ENCODE measurements around the gene RPTOR. TPM values are rescaled to one million over a fixed set of nuclear protein-coding genes. Genes with fewer than 3 reads are reported as not detected.

RPTOR gene
- total RNA-seq (ENCODE audit: low replicate concordance) = 30.0 and 36.2 TPM in 2 replicates

- H3K4me3 ChIP-seq (ENCODE audit: low read depth, low read length) = peak within 1 kb of the TSS; percentile 96
- TF ChIP-seq, protein P1, sequence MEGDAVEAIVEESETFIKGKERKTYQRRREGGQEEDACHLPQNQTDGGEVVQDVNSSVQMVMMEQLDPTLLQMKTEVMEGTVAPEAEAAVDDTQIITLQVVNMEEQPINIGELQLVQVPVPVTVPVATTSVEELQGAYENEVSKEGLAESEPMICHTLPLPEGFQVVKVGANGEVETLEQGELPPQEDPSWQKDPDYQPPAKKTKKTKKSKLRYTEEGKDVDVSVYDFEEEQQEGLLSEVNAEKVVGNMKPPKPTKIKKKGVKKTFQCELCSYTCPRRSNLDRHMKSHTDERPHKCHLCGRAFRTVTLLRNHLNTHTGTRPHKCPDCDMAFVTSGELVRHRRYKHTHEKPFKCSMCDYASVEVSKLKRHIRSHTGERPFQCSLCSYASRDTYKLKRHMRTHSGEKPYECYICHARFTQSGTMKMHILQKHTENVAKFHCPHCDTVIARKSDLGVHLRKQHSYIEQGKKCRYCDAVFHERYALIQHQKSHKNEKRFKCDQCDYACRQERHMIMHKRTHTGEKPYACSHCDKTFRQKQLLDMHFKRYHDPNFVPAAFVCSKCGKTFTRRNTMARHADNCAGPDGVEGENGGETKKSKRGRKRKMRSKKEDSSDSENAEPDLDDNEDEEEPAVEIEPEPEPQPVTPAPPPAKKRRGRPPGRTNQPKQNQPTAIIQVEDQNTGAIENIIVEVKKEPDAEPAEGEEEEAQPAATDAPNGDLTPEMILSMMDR (IDR thresholded peaks at IDR 0.05; ENCODE audit: insufficient read depth, low read length) = no peak
- peak; percentile 90 for DNase-seq (ENCODE audit: low read depth)
Measured at GRCh38 chr17:80544655-80545498, at the start of gene RPTOR. RPTOR (plus strand) TSS chr17:80544838; CDS start chr17:80545630, 792 bp downstream.

- DNase-seq (ENCODE audit: low read depth) = no peak
- no peak overlapping the region for H3K4me3 ChIP-seq (ENCODE audit: low read depth, low read length)
- TF ChIP-seq, protein P1 (IDR thresholded peaks at IDR 0.05; ENCODE audit: insufficient read depth, low read length) = no peak
Measured at GRCh38 chr17:80497726-80498241, 46.9 kb upstream of the RPTOR start.

DNA sequence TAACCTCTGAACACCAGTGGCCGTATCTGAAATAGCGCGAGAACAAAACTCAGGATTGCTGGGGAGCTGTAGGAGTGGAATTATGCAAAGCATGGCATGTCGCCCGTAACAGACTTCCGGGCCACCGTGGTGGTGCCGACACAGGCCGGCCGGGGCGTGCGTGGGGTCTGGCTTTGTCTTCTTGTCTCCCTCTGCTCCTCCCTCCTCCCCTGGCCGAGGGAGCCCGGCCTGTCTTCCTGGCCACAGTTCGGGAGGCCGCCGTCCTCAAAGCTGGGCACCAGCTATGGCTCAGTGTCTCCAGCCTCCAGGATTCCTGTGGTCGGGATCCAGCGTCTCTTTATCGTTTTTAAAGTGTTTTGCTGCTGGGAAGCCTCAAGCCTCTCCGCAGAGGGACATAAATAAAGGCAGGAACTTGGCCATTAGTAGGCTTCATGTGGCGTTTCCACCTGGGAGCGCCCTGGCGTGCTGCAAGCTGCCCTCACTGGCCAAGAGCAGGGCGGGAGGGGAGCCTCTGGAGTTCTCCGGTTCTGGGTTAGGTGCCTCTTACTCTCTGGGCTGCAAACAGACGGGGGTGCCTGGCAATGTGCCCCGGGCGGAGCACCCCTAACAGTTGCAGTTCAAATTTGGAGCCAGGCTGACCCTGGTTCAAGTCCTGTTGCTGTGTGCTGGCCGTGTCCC lies 46.3 kb upstream of the RPTOR start:
- no peak overlapping the region for H3K4me3 ChIP-seq (ENCODE audit: low read depth, low read length)
- peak; percentile 75 for DNase-seq (ENCODE audit: low read depth)

GRCh38 chr17:80498920-80499410 lies 45.7 kb upstream of the RPTOR start:
- TF ChIP-seq, protein P1 (IDR thresholded peaks at IDR 0.05; ENCODE audit: insufficient read depth, low read length) = no peak
- no peak for DNase-seq (ENCODE audit: low read depth)

More for the DNA sequence above, 46.3 kb upstream of the RPTOR start:
- TF ChIP-seq, protein P1 (IDR thresholded peaks at IDR 0.05; ENCODE audit: insufficient read depth, low read length) = no peak

DNA sequence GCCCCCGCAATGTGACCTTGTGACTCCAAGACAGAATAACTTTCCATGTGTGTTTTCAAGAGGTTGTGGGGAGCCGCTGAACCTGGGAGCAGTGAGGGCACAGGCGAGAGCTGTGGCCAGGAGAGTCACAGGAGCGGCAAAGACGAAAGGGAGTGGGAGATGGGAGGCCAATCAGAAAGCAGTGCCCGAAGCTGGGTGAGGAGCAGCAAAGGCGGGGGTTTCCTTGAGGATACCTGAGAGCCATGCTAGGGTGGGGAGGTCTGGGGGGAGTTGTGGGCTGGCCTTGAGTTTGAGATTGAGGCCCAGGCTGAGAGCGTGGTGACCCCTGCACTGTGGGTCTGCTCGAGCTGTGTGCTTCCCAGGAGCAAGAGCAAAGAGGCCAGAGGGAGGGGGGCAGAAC lies 45.1 kb upstream of the RPTOR start:
- DNase-seq (ENCODE audit: low read depth) = no peak
- TF ChIP-seq, protein P1 (IDR thresholded peaks at IDR 0.05; ENCODE audit: insufficient read depth, low read length) = no peak
- H3K4me3 ChIP-seq (ENCODE audit: low read depth, low read length) = no peak overlapping the region

More at GRCh38 chr17:80498920-80499410, 45.7 kb upstream of the RPTOR start:
- H3K4me3 ChIP-seq (ENCODE audit: low read depth, low read length) = no peak overlapping the region

DNA sequence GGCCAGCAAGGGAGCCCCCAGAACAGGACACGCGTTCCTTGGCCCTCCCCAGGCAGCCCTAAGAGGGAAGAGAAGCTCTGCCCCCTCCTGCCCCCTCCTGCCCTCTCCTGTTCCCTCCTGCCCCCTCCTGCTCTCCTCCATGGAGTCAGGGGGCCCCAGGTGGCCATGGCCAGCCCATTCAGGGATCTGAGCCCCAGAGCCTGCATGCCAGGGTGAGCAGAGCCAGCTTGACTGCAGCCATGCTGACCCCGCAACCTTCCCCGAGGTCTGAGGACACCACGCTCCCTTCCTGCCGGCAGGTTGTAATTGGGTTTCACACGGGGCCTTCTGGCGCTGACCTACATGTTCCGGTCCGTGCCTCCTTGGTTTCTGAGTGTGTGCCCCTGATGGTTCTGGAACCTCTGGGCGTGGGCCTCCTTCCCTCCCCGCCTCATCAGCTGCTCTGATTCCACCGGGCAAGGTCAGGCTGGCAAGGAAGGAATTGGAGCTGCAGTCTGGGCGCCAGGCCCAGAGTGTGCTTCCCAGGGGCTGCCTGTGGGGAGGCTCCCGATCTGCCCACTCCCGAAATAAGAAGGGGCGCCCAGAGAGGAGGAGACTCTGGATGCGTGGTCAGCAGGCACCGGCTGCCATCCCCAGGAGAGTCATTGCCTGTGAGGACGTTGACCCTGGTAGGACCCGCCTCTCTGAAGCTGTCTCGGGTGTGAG lies 44.5 kb upstream of the RPTOR start:
- no peak overlapping the region for H3K4me3 ChIP-seq (ENCODE audit: low read depth, low read length)
- TF ChIP-seq, protein P1 (IDR thresholded peaks at IDR 0.05; ENCODE audit: insufficient read depth, low read length) = no peak
- DNase-seq (ENCODE audit: low read depth) = no peak

Measured in fibroblast of the aortic adventitia (primary cell).